NK-92 treated with Interleukin-12 subunit alpha and Interleukin-12 subunit beta, amount 100 ng/mL, for 24 hours (cell line): ENCODE data around the gene IRAK3.

Experiments
- DNase-seq: peaks from one replicate; lab custom pipeline; 2025; lab: John Stamatoyannopoulos, UW

Gene IRAK3

GRCh38 chr12:66188584-66189485 is at the start of gene IRAK3:
Gene IRAK3 (plus strand): TSS chr12:66189214. CDS start chr12:66189300, 86 bp downstream.
- no peak for DNase-seq

DNA sequence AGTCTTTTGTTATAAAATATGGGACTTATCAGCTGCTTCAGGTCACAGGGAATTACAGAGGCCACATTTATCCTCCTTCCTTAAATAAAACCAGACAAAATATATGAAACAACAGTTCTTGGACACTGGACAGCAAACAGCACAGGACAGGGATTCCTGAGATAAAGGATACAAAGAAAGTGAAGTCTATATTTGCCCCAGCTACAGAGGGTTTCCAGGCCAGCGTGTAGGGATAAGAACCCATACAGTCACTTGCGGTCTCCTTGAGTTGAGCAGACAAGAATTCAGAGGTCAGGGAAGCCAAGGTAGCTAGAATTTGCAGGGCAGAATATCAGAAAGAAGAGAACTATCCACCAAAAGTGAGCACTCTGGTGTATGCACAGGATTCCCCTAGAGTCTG is 49.7 kb upstream of the IRAK3 start:
- DNase-seq, result no peak

GRCh38 chr12:66140731-66141130 is 48.3 kb upstream of the IRAK3 start:
- DNase-seq, result no peak

GRCh38 chr12:66141299-66141698 is 47.7 kb upstream of the IRAK3 start:
- DNase-seq, result no peak

DNA sequence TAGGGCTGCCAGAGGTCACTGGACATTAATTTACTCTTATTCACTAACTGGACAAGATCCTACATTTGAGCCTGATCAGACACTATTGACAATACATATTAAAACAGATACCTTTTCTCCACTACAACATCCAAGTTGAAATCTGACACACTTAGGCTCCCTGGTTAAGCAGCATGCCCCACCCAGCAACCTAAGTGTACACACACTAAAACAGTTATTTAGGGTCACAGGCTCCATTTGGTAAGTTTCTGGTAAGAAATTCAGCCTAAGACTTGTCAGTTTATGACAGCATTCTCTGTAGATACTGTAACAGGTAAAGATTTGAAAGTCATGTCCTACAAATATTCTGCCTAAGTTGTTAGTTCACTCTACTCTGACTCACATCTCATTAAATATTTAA is 46.2 kb upstream of the IRAK3 start:
- no peak for DNase-seq

GRCh38 chr12:66143868-66144267 is 45.1 kb upstream of the IRAK3 start:
- no peak for DNase-seq

- no peak for DNase-seq
These were observed 43.9 kb upstream of the IRAK3 start for GRCh38 chr12:66144791-66145754.

DNA sequence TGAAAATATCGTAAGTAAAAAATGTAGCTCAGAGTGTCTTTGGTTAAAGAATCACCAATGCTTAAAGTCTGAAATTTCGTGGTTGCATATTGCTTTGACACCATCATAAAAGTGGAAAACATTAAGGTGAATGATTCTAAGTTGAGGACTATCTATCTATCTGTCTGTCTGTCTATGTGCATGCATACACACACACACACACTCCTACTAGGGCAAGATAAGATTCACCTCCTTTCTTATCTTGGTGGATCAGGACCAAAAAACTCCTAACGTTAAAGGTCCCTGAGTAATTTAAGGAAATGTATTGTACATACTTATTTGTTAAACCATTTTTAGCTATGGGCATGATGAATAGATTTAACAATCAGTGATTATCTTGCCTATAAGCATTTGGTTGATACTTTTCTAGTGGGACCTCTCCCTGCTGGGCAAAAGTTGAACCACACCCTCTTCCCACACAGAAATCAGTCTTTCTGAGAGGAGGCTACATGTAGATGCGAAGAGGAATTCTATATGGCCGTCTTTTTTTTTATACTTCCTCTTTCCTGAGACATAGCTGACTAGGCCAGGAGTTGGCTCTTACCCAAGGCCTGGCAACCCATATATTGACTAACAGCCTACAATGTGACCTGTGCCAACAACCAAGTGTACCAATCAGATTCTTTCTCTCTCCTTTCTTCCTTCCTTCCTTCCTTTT is 39.2 kb upstream of the IRAK3 start:
- DNase-seq, result no peak

DNA sequence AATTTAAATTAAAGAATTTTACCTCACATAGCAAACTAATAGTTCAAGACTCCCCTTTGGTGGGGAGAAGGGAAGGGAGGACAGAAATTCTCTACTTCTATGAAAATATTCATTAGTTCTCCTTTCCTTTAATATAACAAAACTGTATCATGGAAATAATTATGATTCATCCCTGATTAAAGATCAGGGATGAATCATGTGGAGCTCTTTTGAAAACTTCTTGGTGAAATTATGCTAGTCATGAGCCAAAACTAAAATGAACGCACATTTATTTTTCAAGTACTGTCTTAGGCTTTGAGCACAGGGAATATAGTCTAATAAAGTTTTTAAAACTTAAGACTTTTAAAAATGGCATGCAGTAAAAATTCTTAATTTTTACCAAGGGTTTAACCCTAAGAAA is 36.3 kb upstream of the IRAK3 start:
- DNase-seq, result no peak

DNA sequence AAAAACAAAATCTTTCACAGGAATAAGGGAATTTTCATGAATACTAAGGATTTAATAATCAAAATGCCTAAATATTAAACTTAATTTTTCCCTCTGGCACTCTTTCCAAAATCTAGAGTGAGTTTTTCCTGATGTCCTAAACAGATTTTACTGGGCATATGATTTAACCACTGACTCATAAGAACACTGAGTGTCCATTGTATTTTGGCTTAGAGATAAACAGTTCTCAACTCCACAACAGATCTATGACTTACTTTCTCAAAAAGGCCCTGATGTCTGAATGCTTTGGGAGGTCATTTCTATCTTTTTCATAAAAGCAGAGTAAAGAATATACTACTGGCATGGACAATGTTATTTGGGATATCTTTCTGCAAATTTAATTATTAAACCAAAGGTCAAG is 34.2 kb upstream of the IRAK3 start:
- DNase-seq, result no peak

GRCh38 chr12:66156654-66157053 is 32.4 kb upstream of the IRAK3 start:
- DNase-seq, result no peak

DNA sequence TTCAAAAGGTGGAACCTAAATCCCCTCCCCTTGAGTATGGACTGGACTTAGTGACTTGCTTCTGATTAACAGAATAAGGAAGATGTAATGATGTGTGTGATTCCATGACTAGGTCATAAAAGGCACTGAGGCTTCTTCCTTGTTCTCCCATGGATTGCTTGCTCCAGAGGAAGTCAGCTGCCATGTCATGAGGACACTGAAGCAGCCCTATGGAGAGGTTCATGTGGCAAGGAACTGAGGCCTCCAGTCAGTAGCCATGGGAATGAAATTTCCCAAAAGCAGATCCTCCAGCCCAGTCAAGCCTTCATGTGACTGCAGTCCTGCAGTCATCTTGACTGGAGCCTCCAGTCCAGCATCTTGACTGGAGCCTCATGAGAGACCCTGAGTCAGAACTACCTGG is 29.9 kb upstream of the IRAK3 start:
- no peak for DNase-seq

DNA sequence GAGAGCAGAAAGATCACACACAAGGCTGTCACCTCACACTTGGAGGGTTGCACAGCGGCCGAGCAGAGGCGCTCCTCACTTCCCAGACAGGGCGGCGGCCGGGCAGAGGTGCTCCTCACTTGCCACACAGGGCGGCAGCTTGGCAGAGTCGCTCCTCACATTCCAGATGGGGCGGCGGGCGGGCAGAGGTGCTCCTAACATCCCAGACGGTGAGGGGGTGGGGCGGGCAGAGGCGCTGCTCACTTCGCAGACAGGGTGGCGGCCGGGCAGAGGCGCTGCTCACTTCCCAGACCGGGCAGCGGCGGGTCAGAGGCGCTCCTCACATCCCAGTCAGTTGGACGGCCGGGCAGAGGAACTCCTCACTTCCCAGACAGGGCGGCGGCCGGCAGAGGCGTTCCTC is 28.3 kb upstream of the IRAK3 start:
- DNase-seq, result no peak

GRCh38 chr12:66162701-66163100 is 26.3 kb upstream of the IRAK3 start:
- no peak for DNase-seq

DNA sequence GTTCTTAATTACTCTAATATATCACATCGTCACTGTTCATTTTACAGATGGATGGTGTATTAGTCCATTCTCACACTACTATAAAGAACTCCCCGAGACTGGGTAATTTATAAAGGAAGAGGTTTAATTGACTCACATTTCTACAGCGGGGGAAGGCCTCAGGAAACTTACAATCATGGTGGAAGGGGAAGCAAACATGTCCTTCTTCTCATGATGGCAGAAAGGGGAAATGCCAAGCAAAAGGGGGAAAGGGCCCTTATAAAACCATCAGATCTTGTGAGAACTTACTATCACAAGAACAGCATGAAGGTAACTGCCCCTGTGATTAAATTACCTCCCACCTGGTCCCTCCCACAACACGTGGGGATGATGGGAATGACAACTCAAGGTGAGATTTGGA is 25.7 kb upstream of the IRAK3 start:
- no peak for DNase-seq

DNA sequence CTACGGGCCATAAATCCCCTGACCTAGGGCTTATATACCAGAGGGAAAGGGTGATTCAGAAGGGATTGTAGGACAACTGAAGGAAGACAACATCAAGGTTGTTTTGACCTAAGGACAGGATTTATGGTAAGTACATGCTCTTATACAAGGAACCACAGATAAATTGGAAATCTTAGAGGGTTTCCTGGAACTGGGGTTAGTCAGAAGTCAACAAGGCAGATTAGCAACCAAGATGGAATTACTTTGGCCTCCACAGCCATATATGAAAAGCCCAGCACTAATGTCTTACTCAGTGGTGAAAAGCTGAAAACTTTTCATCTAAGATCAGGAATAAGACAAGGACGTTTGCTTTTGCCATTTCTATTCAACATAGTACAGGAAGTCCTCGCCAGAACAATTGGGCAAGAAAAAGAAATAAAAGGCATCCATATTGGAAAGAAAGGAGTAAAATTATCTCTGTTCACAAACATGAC is 24.6 kb upstream of the IRAK3 start:
- no peak for DNase-seq

- no peak for DNase-seq
These were observed 23.9 kb upstream of the IRAK3 start for GRCh38 chr12:66165141-66165540.

DNA sequence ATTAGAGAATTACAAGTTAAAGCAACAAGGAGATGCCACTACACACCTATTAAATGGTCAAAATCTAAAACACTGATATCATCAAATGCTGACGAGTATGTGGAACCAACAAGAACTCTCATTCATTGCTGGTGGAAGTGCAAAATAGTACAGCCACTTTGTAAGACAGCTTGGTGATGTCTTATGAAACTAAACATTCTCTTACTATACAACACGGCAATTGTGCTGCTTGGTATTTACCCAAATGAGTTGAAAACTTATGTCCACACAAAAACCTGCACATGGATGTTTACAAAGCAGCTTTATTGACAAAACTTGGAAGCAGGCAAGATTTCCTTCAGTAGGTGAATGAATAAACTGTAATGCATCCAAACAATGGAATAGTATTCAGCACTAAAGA is 22.5 kb upstream of the IRAK3 start:
- DNase-seq, result no peak

DNA sequence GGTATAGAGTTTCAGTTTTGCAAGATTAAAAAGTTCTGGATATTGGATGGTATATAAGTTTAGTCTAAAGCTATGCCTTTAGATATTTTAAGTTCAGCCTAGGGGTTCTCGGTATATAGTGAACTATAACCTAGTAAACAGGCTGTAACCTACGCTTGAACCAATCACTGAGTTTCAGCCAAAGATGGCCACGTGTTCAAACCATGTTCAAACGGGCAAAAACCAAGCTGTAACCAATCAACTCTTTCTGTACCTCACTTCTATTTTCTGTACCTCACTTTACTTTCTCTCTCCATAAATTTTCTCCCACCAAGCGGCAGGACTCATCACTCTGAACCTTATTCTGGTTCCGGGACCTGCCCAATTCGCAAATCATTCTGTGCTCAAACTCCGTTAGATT is 20.6 kb upstream of the IRAK3 start:
- no peak for DNase-seq

- DNase-seq, result peak; percentile 88
These were observed 19.5 kb upstream of the IRAK3 start, which contains the start of gene TMBIM4 for GRCh38 chr12:66169221-66170170. Gene TMBIM4 (minus strand): TSS chr12:66169996. CDS start chr12:66169951, 45 bp downstream.

- DNase-seq, result no peak
These were observed 18.4 kb upstream of the IRAK3 start for GRCh38 chr12:66170606-66171005.
